ENCODE results near the gene NET1.

NET1 gene

GRCh38 chr10:5488272-5489161, 76.2 kb downstream of the NET1 start:
- TF ChIP-seq FOXM1 (IDR thresholded peaks at IDR 0.05; ENCODE audit: borderline replicate concordance, low read depth): no peak
- TF ChIP-seq USF1 (IDR thresholded peaks at IDR 0.05): no peak
- no peak for TF ChIP-seq CREB1 (IDR thresholded peaks at IDR 0.05; ENCODE audit: low read depth)
- TF ChIP-seq TEAD4 (IDR thresholded peaks at IDR 0.05): no peak
- TF ChIP-seq TCF12 (IDR thresholded peaks at IDR 0.05; ENCODE audit: low read depth): no peak
- TF ChIP-seq EGR1 (IDR thresholded peaks at IDR 0.05): no peak
- no peak for TF ChIP-seq TAF1 (IDR thresholded peaks at IDR 0.05; ENCODE audit: low read depth)
- TF ChIP-seq MAX (IDR thresholded peaks at IDR 0.05): no peak
- TF ChIP-seq NFIC (IDR thresholded peaks at IDR 0.05): no peak
- no peak for TF ChIP-seq ZBTB7A (IDR thresholded peaks at IDR 0.05; ENCODE audit: low read depth)
- no peak for TF ChIP-seq EP300 (IDR thresholded peaks at IDR 0.05; ENCODE audit: borderline replicate concordance)
- TF ChIP-seq YY1 (IDR thresholded peaks at IDR 0.05; ENCODE audit: low read depth): no peak
- TF ChIP-seq REST (IDR thresholded peaks at IDR 0.05; ENCODE audit: low read depth): no peak
- no peak for TF ChIP-seq CEBPB (IDR thresholded peaks at IDR 0.05)
- no peak for TF ChIP-seq RAD21 (IDR thresholded peaks at IDR 0.05; ENCODE audit: low read depth)

GRCh38 chr10:5490032-5490431, 77.7 kb downstream of the NET1 start:
- TF ChIP-seq CREB1 (IDR thresholded peaks at IDR 0.05; ENCODE audit: low read depth) (no peak), USF1 (IDR thresholded peaks at IDR 0.05) (no peak), TAF1 (IDR thresholded peaks at IDR 0.05; ENCODE audit: low read depth) (no peak), REST (IDR thresholded peaks at IDR 0.05; ENCODE audit: low read depth) (no peak), RAD21 (IDR thresholded peaks at IDR 0.05; ENCODE audit: low read depth) (no peak), FOXM1 (IDR thresholded peaks at IDR 0.05; ENCODE audit: borderline replicate concordance, low read depth) (no peak), CEBPB (IDR thresholded peaks at IDR 0.05) (no peak), EP300 (IDR thresholded peaks at IDR 0.05; ENCODE audit: borderline replicate concordance) (no peak), EGR1 (IDR thresholded peaks at IDR 0.05) (no peak), ZBTB7A (IDR thresholded peaks at IDR 0.05; ENCODE audit: low read depth) (no peak), TEAD4 (IDR thresholded peaks at IDR 0.05) (no peak), TCF12 (IDR thresholded peaks at IDR 0.05; ENCODE audit: low read depth) (no peak), YY1 (IDR thresholded peaks at IDR 0.05; ENCODE audit: low read depth) (no peak), MAX (IDR thresholded peaks at IDR 0.05) (no peak), NFIC (IDR thresholded peaks at IDR 0.05) (no peak)

GRCh38 chr10:5490698-5491464, 78.5 kb downstream of the NET1 start:
- TF ChIP-seq NFIC (IDR thresholded peaks at IDR 0.05): no peak
- TF ChIP-seq CEBPB (IDR thresholded peaks at IDR 0.05): no peak
- TF ChIP-seq TCF12 (IDR thresholded peaks at IDR 0.05; ENCODE audit: low read depth): no peak
- no peak for TF ChIP-seq ZBTB7A (IDR thresholded peaks at IDR 0.05; ENCODE audit: low read depth)
- TF ChIP-seq USF1 (IDR thresholded peaks at IDR 0.05): no peak
- TF ChIP-seq YY1 (IDR thresholded peaks at IDR 0.05; ENCODE audit: low read depth): no peak
- no peak for TF ChIP-seq REST (IDR thresholded peaks at IDR 0.05; ENCODE audit: low read depth)
